ENCODE results near the gene MIA2.
"Not testable (repeated sequence)": the region's sequence is repeated elsewhere in the genome, so short reads cannot be mapped to it uniquely, and the experiment has no call there.

Gene MIA2

GRCh38 chr14:39276579-39277114 lies 42.9 kb downstream of the MIA2 start:
- TF ChIP-seq ZFX (IDR thresholded peaks at IDR 0.05; ENCODE audit: borderline replicate concordance) (no peak), CTCF (IDR thresholded peaks at IDR 0.05) (no peak)
- no peak overlapping the region for H3K27ac ChIP-seq

GRCh38 chr14:39279515-39279914 lies 45.8 kb downstream of the MIA2 start:
- no peak for TF ChIP-seq ZFX (IDR thresholded peaks at IDR 0.05; ENCODE audit: borderline replicate concordance)
- TF ChIP-seq CTCF (IDR thresholded peaks at IDR 0.05), result no peak
- H3K27ac ChIP-seq, result no peak overlapping the region

- H3K27ac ChIP-seq, result not testable (repeated sequence)
Measured at GRCh38 chr14:39280678-39281077, 47.0 kb downstream of the MIA2 start.

- TF ChIP-seq CTCF (IDR thresholded peaks at IDR 0.05), result no peak
- H3K27ac ChIP-seq, result no peak overlapping the region
Measured at GRCh38 chr14:39289523-39289922, 55.8 kb downstream of the MIA2 start.

GRCh38 chr14:39291701-39292100 lies 58.0 kb downstream of the MIA2 start:
- H3K27ac ChIP-seq, result no peak overlapping the region
- TF ChIP-seq CTCF (IDR thresholded peaks at IDR 0.05), result no peak
- no peak for TF ChIP-seq ZFX (IDR thresholded peaks at IDR 0.05; ENCODE audit: borderline replicate concordance)

- TF ChIP-seq CTCF (IDR thresholded peaks at IDR 0.05) (no peak), ZFX (IDR thresholded peaks at IDR 0.05; ENCODE audit: borderline replicate concordance) (no peak)
- H3K27ac ChIP-seq, result no peak overlapping the region
Measured at GRCh38 chr14:39293629-39294028, 59.9 kb downstream of the MIA2 start.

GRCh38 chr14:39300389-39300788 lies 66.7 kb downstream of the MIA2 start:
- not testable (repeated sequence) for H3K27ac ChIP-seq

GRCh38 chr14:39302124-39302810 lies 68.6 kb downstream of the MIA2 start:
- TF ChIP-seq CTCF (IDR thresholded peaks at IDR 0.05) (no peak), ZFX (IDR thresholded peaks at IDR 0.05; ENCODE audit: borderline replicate concordance) (no peak)
- H3K27ac ChIP-seq, result peak overlapping the region; percentile 29

Measured in 22Rv1 (cell line).